Aorta (tissue), 5 donors: ENCODE results near the gene E2F4. TPM values are rescaled to one million over a fixed set of nuclear protein-coding genes. Genes with fewer than 3 reads are reported as not detected.

Source experiments
- ATAC-seq: fragments of 200-7000 bp; cut with Tn5 transposase; one replicate; pipeline ENCODE4 v1.9.1; 2022; ENCODE audit warnings: moderate library complexity; ENCODE audit not compliant: low FRiP score
- DNase-seq, 2 donors: peaks; one replicate each; pipeline ENCODE4 v3.0.0-alpha.2; 2020
- H3K27ac ChIP-seq, 2 donors: one replicate each; pipeline ENCODE4 v1.5.1; 2013; ENCODE audit warnings: low read length in 2 of 2, mild to moderate bottlenecking in 2 of 2, moderate library complexity in 2 of 2, control low read depth in 1 of 2, inconsistent platforms in 1 of 2, low read depth in 1 of 2
- H3K27me3 ChIP-seq, 2 donors: one replicate each; pipeline ENCODE4 v1.6.1; 2013; ENCODE audit warnings: control low read depth in 1 of 2, low read length in 1 of 2, mild to moderate bottlenecking in 1 of 2, moderate library complexity in 1 of 2; ENCODE audit not compliant: insufficient read depth in 2 of 2, control insufficient read depth in 1 of 2
- H3K36me3 ChIP-seq, 2 donors: one replicate each; pipeline ENCODE4 v1.6.1; 2013; ENCODE audit warnings: control low read depth in 1 of 2, low read length in 1 of 2, mild to moderate bottlenecking in 1 of 2; ENCODE audit not compliant: insufficient read depth in 2 of 2, control insufficient read depth in 1 of 2
- H3K4me1 ChIP-seq, 2 donors: one replicate each; pipeline ENCODE4 v1.6.1; 2013; ENCODE audit warnings: low read length in 2 of 2, control low read depth in 1 of 2, mild to moderate bottlenecking in 1 of 2, moderate library complexity in 1 of 2; ENCODE audit not compliant: insufficient read depth in 2 of 2, control insufficient read depth in 1 of 2
- H3K4me3 ChIP-seq, 2 donors: one replicate each; pipeline ENCODE4 v1.5.1; 2013; ENCODE audit warnings: low read length in 2 of 2, control low read depth in 1 of 2, mild to moderate bottlenecking in 1 of 2
- H3K9me3 ChIP-seq: one replicate; pipeline ENCODE4 v1.6.1; 2013; ENCODE audit warnings: mild to moderate bottlenecking, low read length; ENCODE audit not compliant: control insufficient read depth
- WGBS, 2 donors: extraction: QIAGEN DNeasy Blood & Tissue Kit; methylation state at CpG; one replicate each; pipeline ENCODE4 v1.1.7; 2013; 5-methylcytosine and 5-hydroxymethylcytosine counted together
- intact Hi-C, 2 donors: fragments of 100-400 bp; cut with DNase I; formaldehyde crosslinking; loops; one replicate each; pipeline versions ENCODE4 v1.14.2 to v1.15.0; 2022
- polyA plus RNA-seq, 2 donors: library from polyadenylated mRNA; stranded (reverse); fragments of 200-250 nt; gene quantifications; one replicate each; pipeline ENCODE4 v1.2.3, GENCODE V29; 2013
- total RNA-seq, 2 donors: library from RNA; stranded (reverse); fragmentation: NEBNext Ultra II Directional; extraction: Animal tissue kit (Norgen Biotek cat#: 25700); gene quantifications; one replicate each; pipeline ENCODE4 v1.2.1, GENCODE V29; 2021
- donor health status: healthy with polysubstance abuse.
- donor health status: Bipolar disorder and iron deficiency.
- donor health status: DM: no; HTN: no; CAD: no.
- donor health status: DM: no; HTN: no; CAD: no.
- donor health status: DM: yes; HTN: yes; CAD: no.

E2F4 gene
- total and polyA plus RNA-seq, 4 donors = 27.9 to 58.1 (median 52.2) TPM

GRCh38 chr16:67216612-67217490, 24.9 kb downstream of the E2F4 start:
- intact Hi-C loops = no loop called here
- Histone ChIP-seq H3K4me3 (no peak overlapping the region), H3K27ac (no peak overlapping the region), H3K36me3 (no peaks in the 10 kb centered on the region), H3K4me1 (no peaks in the 10 kb centered on the region), H3K27me3 (no peaks in the 10 kb centered on the region), H3K9me3 (no peaks in the 10 kb centered on the region)
- 58% methylated on average over 18 of the region's 18 CpGs for WGBS, 2 donors
- DNase-seq (peak in 1 of 2 donors; percentile 81), ATAC-seq (peak; percentile 72)

- intact Hi-C loops = no loop called here
- DNase-seq = no peak
- Histone ChIP-seq H3K4me3 (no peak overlapping the region), H3K9me3 (no peaks in the 10 kb centered on the region), H3K27me3 (no peaks in the 10 kb centered on the region), H3K4me1 (no peaks in the 10 kb centered on the region), H3K27ac (no peak overlapping the region), H3K36me3 (no peaks in the 10 kb centered on the region)
- WGBS, 2 donors = 74 to 78% methylated on average over 3 of the region's 3 CpGs
- ATAC-seq = no peak
These were observed 32.0 kb downstream of the E2F4 start for GRCh38 chr16:67223992-67224391.

- Histone ChIP-seq H3K27ac (peak overlapping the region in 1 of 2 donors; percentile 20), H3K4me3 (peak overlapping the region; percentile 39 to 56), H3K36me3 (peaks cover 0 to 4% of the 10 kb centered on the region in 2 donors), H3K9me3 (no peaks in the 10 kb centered on the region), H3K27me3 (no peaks in the 10 kb centered on the region), H3K4me1 (no peaks in the 10 kb centered on the region)
- 7 to 8% methylated on average over 12 of the region's 12 CpGs for WGBS, 2 donors
- intact Hi-C loops = loop anchor here in 1 of 2 donors (5.0 kb wide), 1 partner anchor 34 kb away; the partner anchor contains the start of genes E2F4 and EXOC3L1
- DNase-seq = no peak
- peak; percentile 30 for ATAC-seq
These were observed 34.4 kb downstream of the E2F4 start for GRCh38 chr16:67226295-67226803.

- Histone ChIP-seq H3K36me3 (peaks cover 0 to 4% of the 10 kb centered on the region in 2 donors), H3K4me1 (no peaks in the 10 kb centered on the region), H3K4me3 (peak within 1 kb of the TSS; percentile 77), H3K27me3 (no peaks in the 10 kb centered on the region), H3K27ac (peak within 1 kb of the TSS in 1 of 2 donors; percentile 48), H3K9me3 (no peaks in the 10 kb centered on the region)
- intact Hi-C loops = loop anchor here in 1 of 2 donors (5.0 kb wide), 1 partner anchor 35 kb away; the partner anchor contains the start of genes E2F4 and EXOC3L1
- ATAC-seq = peak; percentile 97
- peak; percentile 98 to 99 for DNase-seq
- 0% methylated on average over 36 to 46 of the region's 46 CpGs for WGBS, 2 donors
These were observed 35.0 kb downstream of the E2F4 start, which contains the start of gene TMEM208 for GRCh38 chr16:67226804-67227566. Gene TMEM208, plus strand, starts transcription at chr16:67227130. Its CDS starts 89 bp downstream, at chr16:67227219.

GRCh38 chr16:67227567-67227921, 35.6 kb downstream of the E2F4 start:
- DNase-seq (no peak), ATAC-seq (no peak)
- Histone ChIP-seq H3K36me3 (peaks cover 0 to 4% of the 10 kb centered on the region in 2 donors), H3K4me1 (no peaks in the 10 kb centered on the region), H3K4me3 (peak overlapping the region; percentile 77), H3K27ac (no peak overlapping the region), H3K9me3 (no peaks in the 10 kb centered on the region), H3K27me3 (no peaks in the 10 kb centered on the region)
- intact Hi-C loops = loop anchor here in 1 of 2 donors (5.0 kb wide), 1 partner anchor 35 kb away; the partner anchor contains the start of genes E2F4 and EXOC3L1
- 12 to 13% methylated on average over 12 of the region's 12 CpGs for WGBS, 2 donors

- ATAC-seq = no peak
- Histone ChIP-seq H3K27ac (no peak overlapping the region), H3K36me3 (peaks cover 0 to 4% of the 10 kb centered on the region in 2 donors), H3K27me3 (no peaks in the 10 kb centered on the region), H3K4me3 (no peak overlapping the region), H3K9me3 (no peaks in the 10 kb centered on the region), H3K4me1 (no peaks in the 10 kb centered on the region)
- intact Hi-C loops = loop anchor here in 1 of 2 donors (5.0 kb wide), 1 partner anchor 36 kb away; the partner anchor contains the start of genes E2F4 and EXOC3L1
- 85 to 89% methylated on average over 9 of the region's 9 CpGs for WGBS, 2 donors
- DNase-seq = no peak
These were observed 36.3 kb downstream of the E2F4 start for GRCh38 chr16:67228034-67228785.

GRCh38 chr16:67228905-67229304, 37.0 kb downstream of the E2F4 start:
- WGBS, 2 donors = 85% methylated on average over 9 of the region's 9 CpGs
- DNase-seq (no peak), ATAC-seq (no peak)
- Histone ChIP-seq H3K9me3 (no peaks in the 10 kb centered on the region), H3K27ac (no peak overlapping the region), H3K4me3 (no peak overlapping the region), H3K27me3 (no peaks in the 10 kb centered on the region), H3K4me1 (no peaks in the 10 kb centered on the region), H3K36me3 (peaks cover 0 to 4% of the 10 kb centered on the region in 2 donors)
- intact Hi-C loops = loop anchor here in 1 of 2 donors (5.0 kb wide), 1 partner anchor 37 kb away; the partner anchor contains the start of genes E2F4 and EXOC3L1
